Measurements from ENCODE around the gene ACSL1.
A peak's percentile ranks its signal among the peaks of the same experiment; 100 is the strongest.

ACSL1 gene

DNA sequence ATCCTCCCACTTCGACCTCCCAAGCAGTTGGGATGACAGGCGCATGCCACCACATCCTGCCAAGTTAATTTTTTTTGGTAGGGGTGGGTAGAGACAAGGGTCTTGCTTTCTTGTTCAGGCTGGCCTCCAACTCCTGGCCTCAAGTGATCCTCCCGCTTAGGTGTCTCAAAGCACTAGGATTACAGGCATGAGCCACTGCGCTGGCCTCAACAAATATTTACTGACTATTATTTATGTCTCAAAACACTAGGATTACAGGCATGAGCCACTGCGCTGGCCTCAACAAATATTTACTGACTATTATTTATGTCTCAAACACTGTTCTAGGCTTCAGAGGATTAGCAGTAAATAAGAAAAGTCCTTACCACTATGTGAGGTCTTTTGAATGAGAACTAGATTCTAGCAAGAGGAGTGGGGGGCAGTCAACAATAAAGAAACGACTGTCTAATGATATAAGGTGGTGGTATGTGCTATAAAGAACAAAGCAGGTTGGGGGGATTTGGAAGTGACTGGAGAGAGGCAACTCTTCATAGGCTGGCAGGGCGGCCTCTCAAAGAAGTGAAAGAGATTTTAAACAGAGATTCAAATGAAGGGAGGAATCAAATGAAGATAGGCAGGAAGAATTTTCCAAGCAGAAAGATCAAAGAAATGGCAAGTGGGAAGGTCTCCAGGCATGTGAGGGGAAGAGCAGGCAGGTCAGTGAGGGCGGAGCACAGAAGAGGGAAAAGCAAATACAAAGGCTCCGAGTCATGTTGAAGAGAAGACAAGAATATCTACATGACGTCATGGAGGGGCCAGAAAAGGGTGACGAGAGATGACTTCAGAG lies 12.7 kb upstream of the ACSL1 start:
- DNase-seq = peak; percentile 35

- no peak for DNase-seq
Observed at GRCh38 chr4:184836613-184837012, 10.8 kb upstream of the ACSL1 start.

DNA sequence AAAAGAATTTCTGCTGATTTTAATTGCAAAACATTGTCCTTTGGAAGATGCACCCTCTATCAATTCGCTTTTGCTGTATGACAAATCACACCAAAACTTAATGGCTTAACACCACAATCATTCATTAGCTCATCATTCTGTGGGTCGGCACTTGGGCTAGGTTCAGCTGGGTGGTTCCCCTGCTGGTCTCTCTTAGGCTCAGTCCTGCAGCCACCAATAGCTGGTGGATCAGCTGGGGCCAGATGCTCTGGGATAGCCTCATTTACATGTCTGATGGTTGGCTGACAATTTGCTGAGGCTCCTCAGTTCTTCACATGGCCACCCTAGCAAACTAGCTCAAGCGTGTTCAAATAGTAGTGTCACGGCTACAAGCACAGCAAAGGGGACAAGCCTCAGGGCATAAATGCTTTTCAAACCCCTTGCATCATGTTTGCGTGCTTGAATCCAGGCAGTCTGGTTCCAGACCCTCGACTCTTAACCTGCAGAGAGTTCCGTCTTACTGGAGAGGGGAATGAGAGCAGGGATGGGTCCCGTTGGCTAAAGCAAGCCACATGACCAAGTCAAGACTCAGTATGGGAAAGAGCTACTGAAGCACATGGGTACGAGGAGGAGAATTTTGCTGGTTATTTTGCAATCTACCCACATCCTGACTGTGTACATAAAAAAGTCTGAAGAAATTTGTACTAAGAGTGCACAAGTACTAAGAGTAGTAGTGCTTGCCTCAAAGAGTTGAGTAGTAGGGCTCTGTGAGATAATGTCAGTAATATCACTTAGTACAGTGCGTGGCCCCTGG lies 7.5 kb upstream of the ACSL1 start:
- no peak for DNase-seq

GRCh38 chr4:184831153-184831552 lies 5.4 kb upstream of the ACSL1 start:
- DNase-seq = no peak

GRCh38 chr4:184826691-184827270 lies 1.0 kb upstream of the ACSL1 start:
- DNase-seq = peak; percentile 20

GRCh38 chr4:184825141-184825895 lies 450 bp downstream of the ACSL1 start:
- DNase-seq = no peak

GRCh38 chr4:184824776-184825084 lies 1.0 kb downstream of the ACSL1 start:
- no peak for DNase-seq

GRCh38 chr4:184824081-184824775 lies 1.5 kb downstream of the ACSL1 start:
- no peak for DNase-seq

DNA sequence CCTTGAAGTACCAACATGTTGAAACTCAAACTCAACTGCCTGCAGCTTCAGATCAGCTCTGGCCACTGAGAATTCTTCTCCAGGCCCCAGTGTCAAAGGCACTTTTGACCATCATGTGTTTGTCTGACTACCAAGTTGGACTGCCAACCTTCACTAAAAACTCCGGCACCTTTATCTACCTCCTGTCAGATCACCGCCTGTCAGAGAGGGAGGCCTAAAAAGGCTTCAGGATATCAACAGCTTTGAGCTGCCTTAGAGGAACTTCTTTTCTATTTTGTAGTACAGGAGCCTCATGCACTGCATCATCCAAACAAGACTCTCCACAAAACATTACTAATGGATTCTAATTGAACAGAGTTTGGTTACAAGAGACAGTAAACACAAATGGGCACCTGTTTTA lies 2.8 kb downstream of the ACSL1 start:
- DNase-seq = no peak

DNA sequence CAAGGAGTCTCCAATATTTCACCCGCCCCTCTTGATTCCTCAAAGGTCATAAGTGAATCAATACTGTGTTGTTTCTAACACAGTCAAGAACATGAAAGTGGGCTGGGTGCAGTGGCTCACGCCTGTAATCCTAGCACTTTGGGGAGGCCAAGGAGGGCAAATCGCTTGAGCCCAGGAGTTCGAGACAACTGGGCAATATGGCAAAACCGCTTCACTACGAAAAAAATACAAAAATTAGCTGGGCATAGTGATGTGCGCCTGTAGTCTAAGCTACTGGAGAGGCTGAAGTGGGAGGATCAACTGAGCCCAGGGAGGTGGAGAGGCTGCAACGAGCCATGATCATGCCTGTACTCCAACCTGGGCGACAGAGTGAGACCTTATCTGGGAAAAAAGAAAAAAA lies 3.4 kb downstream of the ACSL1 start:
- no peak for DNase-seq

DNA sequence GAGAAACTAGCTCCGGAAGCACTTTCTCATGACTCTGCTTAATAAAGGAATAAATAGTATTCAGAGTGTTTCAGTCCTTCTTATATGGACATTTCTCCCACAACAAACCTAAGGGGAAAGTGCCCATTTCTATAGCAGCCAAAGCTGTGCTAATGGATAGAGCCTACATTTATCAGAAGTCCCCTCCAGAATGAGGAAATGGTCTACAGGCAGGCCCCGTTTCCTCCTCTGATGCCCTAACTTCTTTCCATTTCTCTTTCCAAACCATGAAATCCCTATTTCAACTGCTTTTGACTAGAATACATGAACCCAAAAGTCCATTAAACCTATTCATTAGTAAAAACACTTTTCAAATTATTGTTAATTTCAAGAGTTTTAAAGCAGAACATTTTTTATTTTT lies 4.5 kb downstream of the ACSL1 start:
- no peak for DNase-seq

GRCh38 chr4:184819786-184820185 lies 6.0 kb downstream of the ACSL1 start:
- no peak for DNase-seq

- DNase-seq = no peak
Observed at GRCh38 chr4:184818216-184818564, 7.6 kb downstream of the ACSL1 start.

DNA sequence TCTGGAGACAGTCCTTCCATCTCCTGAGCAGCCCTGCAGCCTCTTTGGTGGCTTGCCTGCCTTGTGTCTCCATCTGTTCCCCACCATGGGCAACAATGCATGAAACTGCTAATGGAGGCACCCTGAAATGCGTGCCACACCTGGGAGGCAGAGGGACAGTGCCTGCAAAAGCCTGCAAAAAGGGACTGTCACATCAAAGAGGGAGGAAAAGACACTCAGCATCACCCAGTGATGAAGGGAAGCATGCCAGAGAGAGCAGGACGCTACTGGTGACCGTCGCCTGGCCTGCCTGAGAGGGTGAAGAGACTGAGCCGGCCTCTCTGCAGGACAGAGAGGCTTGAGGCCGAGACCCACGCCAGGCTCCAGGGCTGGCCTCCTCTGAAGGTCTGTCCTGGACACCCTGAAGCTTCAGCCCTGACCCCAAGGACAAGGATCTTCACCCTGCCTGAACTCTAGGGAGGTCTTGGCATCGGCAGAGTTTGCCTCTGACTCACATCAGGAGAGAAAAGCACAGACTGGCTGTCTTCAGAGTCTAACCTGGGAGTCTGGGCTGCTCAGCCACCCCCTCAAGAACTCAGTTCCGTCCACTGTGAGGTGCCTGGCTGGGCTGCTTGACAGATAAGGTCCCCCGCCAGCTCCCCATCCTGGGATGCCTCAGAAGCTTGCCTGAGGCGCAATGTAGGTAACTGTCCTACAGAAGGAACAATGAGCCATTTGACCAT lies 8.1 kb downstream of the ACSL1 start:
- no peak for DNase-seq

DNA sequence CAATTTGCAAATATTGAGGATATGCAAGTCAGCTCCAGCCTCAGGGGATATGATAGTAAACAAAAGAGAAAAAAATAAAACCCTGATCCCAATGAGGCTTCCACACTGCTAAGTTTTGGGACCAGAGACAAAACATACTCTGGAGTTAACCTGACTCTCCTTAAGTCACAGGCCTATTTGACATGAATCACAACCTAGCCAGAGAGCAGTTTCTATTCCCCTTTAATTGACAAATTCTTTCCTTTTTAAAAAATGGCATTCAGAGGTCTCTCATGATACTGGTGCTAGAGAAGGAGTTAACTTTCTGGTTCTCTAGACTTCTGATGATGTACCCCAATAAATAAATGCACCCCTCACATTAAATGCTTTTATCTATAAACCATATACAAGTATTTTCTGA lies 8.8 kb downstream of the ACSL1 start:
- DNase-seq = no peak

DNA sequence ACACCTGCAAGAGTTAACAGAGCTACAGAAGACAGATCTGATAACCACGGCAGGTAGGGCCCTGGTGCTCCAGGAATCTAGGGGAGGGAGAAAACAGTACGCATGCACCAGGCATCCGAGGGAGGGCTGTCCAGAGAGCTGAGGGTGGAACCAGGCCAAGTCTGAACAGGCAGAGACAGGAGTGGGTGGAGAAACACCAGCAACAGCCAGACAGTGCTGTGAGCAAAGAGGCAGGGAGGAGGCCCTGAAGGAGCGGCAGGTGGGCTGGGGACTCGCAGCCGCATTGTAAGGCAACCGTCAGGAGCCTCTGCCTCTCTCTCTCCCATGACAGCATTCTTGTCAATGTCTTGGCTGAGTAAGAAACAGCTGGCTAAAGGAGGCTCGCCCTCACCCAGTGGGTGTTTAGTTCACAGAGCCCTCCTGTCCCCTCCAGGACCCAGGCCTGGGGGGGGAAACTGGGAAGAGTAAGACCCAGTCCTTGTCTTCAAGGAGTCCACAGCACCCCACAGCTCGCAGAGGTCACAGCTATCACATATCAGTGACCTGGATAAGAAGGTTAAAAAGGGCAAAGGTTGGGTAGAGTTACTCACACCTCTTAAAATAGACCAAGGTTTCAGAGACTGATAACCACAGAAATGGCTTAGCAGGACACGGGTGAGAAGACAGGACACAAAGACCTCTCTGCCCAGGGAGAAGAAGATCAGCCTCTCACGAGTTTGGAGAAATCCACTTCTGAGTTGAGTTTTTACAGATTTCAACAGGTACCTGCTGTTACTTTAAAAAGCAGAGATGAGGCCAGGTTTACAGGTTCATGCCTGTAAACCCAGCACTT lies 10.5 kb downstream of the ACSL1 start:
- peak; percentile 39 for DNase-seq

DNA sequence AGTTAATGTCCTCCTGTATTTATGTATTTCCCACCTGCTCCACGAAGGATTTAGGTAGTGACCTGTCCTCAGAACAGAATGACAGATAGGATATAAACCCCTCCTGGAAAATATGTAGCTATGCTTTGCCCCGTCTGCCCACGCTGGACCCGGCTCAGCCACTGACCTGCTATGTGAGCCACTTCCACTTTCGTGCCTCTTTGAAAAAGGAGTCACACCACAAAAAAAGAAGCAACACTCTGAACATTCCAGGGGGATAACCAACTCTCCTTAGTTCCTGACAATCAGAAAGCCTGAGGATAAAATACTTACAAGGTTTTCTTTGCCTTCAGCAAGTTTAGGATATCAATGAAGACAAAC lies 11.1 kb downstream of the ACSL1 start:
- DNase-seq = no peak

- DNase-seq = no peak
Observed at GRCh38 chr4:184812651-184813181, 13.1 kb downstream of the ACSL1 start.

- DNase-seq = no peak
Observed at GRCh38 chr4:184812199-184812542, 13.6 kb downstream of the ACSL1 start.

GRCh38 chr4:184811526-184812198 lies 14.1 kb downstream of the ACSL1 start:
- no peak for DNase-seq

GRCh38 chr4:184810720-184811119 lies 15.0 kb downstream of the ACSL1 start:
- DNase-seq = no peak
